Loucy (cell line): ENCODE data around the gene MAPK8.

Experiments
- H2AFZ ChIP-seq: fragments of 200-600 bp; sonication (generic); 2 replicates; pipeline ENCODE4 v1.6.0; 2016; ENCODE audit warnings: antibody characterized with exemption, mild to moderate bottlenecking, low read length, moderate library complexity
- H3F3A ChIP-seq: fragments of 200-600 bp; 2 replicates; pipeline ENCODE4 v1.6.0; 2016; ENCODE audit warnings: antibody characterized with exemption, low read depth, mild to moderate bottlenecking
- H3K27me3 ChIP-seq: fragments of 200-600 bp; sonication (generic); 2 replicates; pipeline ENCODE4 v1.6.1; 2014; ENCODE audit warnings: low read length, mild to moderate bottlenecking; ENCODE audit not compliant: insufficient read depth, poor library complexity, severe bottlenecking
- H3K36me3 ChIP-seq: fragments of 200-600 bp; sonication (generic); 2 replicates; pipeline ENCODE4 v1.6.1; 2016; ENCODE audit warnings: low read length; ENCODE audit not compliant: insufficient read depth
- H3K4me1 ChIP-seq: fragments of 200-600 bp; sonication (generic); 2 replicates; pipeline ENCODE4 v1.5.1; 2014; ENCODE audit warnings: low read length, mild to moderate bottlenecking; ENCODE audit not compliant: insufficient read depth, poor library complexity, severe bottlenecking
- H3K4me2 ChIP-seq: fragments of 200-600 bp; sonication (generic); 2 replicates; pipeline ENCODE4 v1.6.0; 2014; ENCODE audit warnings: antibody characterized with exemption, low read length, low read depth, mild to moderate bottlenecking; ENCODE audit not compliant: poor library complexity, severe bottlenecking
- H3K4me3 ChIP-seq: fragments of 200-600 bp; sonication (generic); 2 replicates; pipeline ENCODE4 v1.5.1; 2014; ENCODE audit warnings: low read length, mild to moderate bottlenecking, mixed read lengths; ENCODE audit not compliant: poor library complexity, severe bottlenecking
- H3K79me2 ChIP-seq: fragments of 200-600 bp; sonication (generic); 2 replicates; pipeline ENCODE4 v1.6.1; 2014; ENCODE audit warnings: low read length; ENCODE audit not compliant: insufficient read depth
- H3K9ac ChIP-seq: fragments of 200-600 bp; sonication (generic); 2 replicates; pipeline ENCODE4 v1.6.0; 2014; ENCODE audit warnings: mild to moderate bottlenecking, low read depth, low read length, moderate library complexity; ENCODE audit not compliant: poor library complexity, severe bottlenecking
- H3K9me2 ChIP-seq: fragments of 200-600 bp; sonication (generic); replicated peaks from 2 replicates; pipeline ENCODE4 v1.6.1; 2016; ENCODE audit warnings: low read depth, low read length, mixed read lengths
- H3K9me3 ChIP-seq: fragments of 200-600 bp; sonication (generic); 2 replicates; pipeline ENCODE4 v1.6.1; 2014; ENCODE audit warnings: mild to moderate bottlenecking, antibody characterized with exemption, low read length, low read depth; ENCODE audit not compliant: insufficient read depth
- H4K20me1 ChIP-seq: fragments of 200-600 bp; sonication (generic); 2 replicates; pipeline ENCODE4 v1.6.0; 2014; ENCODE audit warnings: antibody characterized with exemption, low read length, mild to moderate bottlenecking; ENCODE audit not compliant: insufficient read depth, poor library complexity, severe bottlenecking
- CTCF ChIP-seq: fragments of 200-600 bp; sonication (generic); conservative IDR thresholded peaks from 2 replicates; pipeline ENCODE4 v1.5.1; 2014; ENCODE audit warnings: mild to moderate bottlenecking, antibody characterized with exemption, low read length
- EZH2phosphoT487 ChIP-seq: fragments of 200-600 bp; IDR thresholded peaks from 2 replicates; pipeline ENCODE4 v1.6.1; 2018; ENCODE audit warnings: antibody characterized with exemption, mild to moderate bottlenecking, moderate library complexity, borderline replicate concordance

MAPK8 gene

GRCh38 chr10:48457949-48458661, 151.6 kb downstream of the MAPK8 start:
- no peaks in the 10 kb centered on the region for H3K9me2 ChIP-seq
- no peaks in the 10 kb centered on the region for H3K27me3 ChIP-seq
- H4K20me1 ChIP-seq: no peaks in the 10 kb centered on the region
- H3K79me2 ChIP-seq: no peaks in the 10 kb centered on the region
- peaks cover 19% of the 10 kb centered on the region for H3K4me1 ChIP-seq
- no peaks in the 10 kb centered on the region for H3F3A ChIP-seq
- no peaks in the 10 kb centered on the region for H3K9me3 ChIP-seq
- H3K4me2 ChIP-seq: no peak overlapping the region
- no peaks in the 10 kb centered on the region for H3K36me3 ChIP-seq
- no peak overlapping the region for H2AFZ ChIP-seq
- no peak for TF ChIP-seq CTCF
- no peak overlapping the region for H3K9ac ChIP-seq
- no peak overlapping the region for H3K4me3 ChIP-seq

DNA sequence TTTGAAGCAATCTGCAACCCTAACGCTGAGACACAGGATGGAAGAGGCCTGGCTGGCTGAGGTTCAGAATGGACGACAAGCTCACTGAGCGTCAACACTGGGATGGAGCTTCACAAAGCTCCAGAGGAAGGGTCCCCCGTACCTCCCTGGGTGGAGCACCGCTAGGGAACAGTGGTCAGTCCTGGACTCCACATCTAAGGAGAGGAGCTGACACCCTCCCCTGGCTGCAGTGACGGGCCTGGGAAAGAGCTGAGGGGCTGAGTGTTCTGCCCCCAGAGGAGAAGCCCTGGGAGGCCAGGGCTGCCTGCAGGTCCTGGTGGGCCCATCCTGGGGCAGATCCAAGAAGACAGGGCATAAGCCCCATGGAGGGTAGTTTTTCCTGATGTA, 152.2 kb downstream of the MAPK8 start:
- Histone ChIP-seq H3K4me2 (no peak overlapping the region), H3K36me3 (no peaks in the 10 kb centered on the region), H3K27me3 (no peaks in the 10 kb centered on the region), H3K4me1 (peaks cover 24% of the 10 kb centered on the region), H3K9me3 (no peaks in the 10 kb centered on the region), H3K9me2 (no peaks in the 10 kb centered on the region), H3F3A (no peaks in the 10 kb centered on the region), H3K79me2 (no peaks in the 10 kb centered on the region), H4K20me1 (no peaks in the 10 kb centered on the region), H3K9ac (no peak overlapping the region), H3K4me3 (no peak overlapping the region), H2AFZ (no peak overlapping the region)
- TF ChIP-seq CTCF (no peak), EZH2phosphoT487 (no peak)

- Histone ChIP-seq H3F3A (no peaks in the 10 kb centered on the region), H3K4me1 (peaks cover 28% of the 10 kb centered on the region), H3K4me3 (no peak overlapping the region), H3K36me3 (no peaks in the 10 kb centered on the region), H3K27me3 (no peaks in the 10 kb centered on the region), H3K9me3 (no peaks in the 10 kb centered on the region), H3K4me2 (no peak overlapping the region), H3K79me2 (no peaks in the 10 kb centered on the region), H3K9me2 (no peaks in the 10 kb centered on the region), H2AFZ (no peak overlapping the region), H4K20me1 (no peaks in the 10 kb centered on the region), H3K9ac (no peak overlapping the region)
- TF ChIP-seq EZH2phosphoT487 (no peak), CTCF (no peak)
Measured at GRCh38 chr10:48459270-48460150, 153.0 kb downstream of the MAPK8 start.
